Neutrophil (primary cell): Measurements from ENCODE around the gene ELMO2.

ENCODE experiments used
- H3K27ac ChIP-seq: fragments of 200-600 bp; sonication (generic); 2 replicates; pipeline ENCODE4 v1.5.1; 2016; ENCODE audit warnings: mild to moderate bottlenecking, moderate library complexity
- H3K27me3 ChIP-seq: fragments of 200-600 bp; sonication (generic); 2 replicates; pipeline ENCODE4 v1.6.0; 2016; ENCODE audit warnings: mild to moderate bottlenecking
- H3K36me3 ChIP-seq: fragments of 200-600 bp; sonication (generic); 2 replicates; pipeline ENCODE4 v1.5.1; 2017
- H3K4me1 ChIP-seq, 2 experiments: fragments of 200-600 bp in 1 of 2; sonication (generic) in 1 of 2; 1 replicate in 1 of 2; 2 replicates in 1 of 2; pipeline versions ENCODE4 v1.5.1 to v1.6.1; 2013 to 2016; ENCODE audit warnings: low read depth in 1 of 2, low read length in 1 of 2, mild to moderate bottlenecking in 1 of 2, moderate library complexity in 1 of 2; ENCODE audit not compliant: control insufficient read depth in 1 of 2, insufficient read depth in 1 of 2
- H3K4me3 ChIP-seq, 2 experiments: fragments of 200-600 bp in 1 of 2; sonication (generic) in 1 of 2; 1 replicate in 1 of 2; 2 replicates in 1 of 2; pipeline ENCODE4 v1.5.1; 2013 to 2016; ENCODE audit warnings: low read depth in 1 of 2, low read length in 1 of 2, mild to moderate bottlenecking in 1 of 2, moderate library complexity in 1 of 2
- H3K9me3 ChIP-seq: fragments of 200-600 bp; sonication (generic); 2 replicates; pipeline ENCODE4 v1.5.1; 2016
- TF ChIP-seq, protein P1 (sequence below): fragments of 200-600 bp; sonication (generic); IDR thresholded peaks from 2 replicates; pipeline ENCODE4 v1.5.1; 2016; ENCODE audit warnings: antibody characterized with exemption

The ELMO2 gene

GRCh38 chr20:46331611-46332361 lies 74.6 kb downstream of the ELMO2 start:
- Histone ChIP-seq H3K36me3 (no peaks in the 10 kb centered on the region), H3K9me3 (no peaks in the 10 kb centered on the region), H3K4me1 (no peaks in the 10 kb centered on the region), H3K27me3 (peaks cover 42% of the 10 kb centered on the region), H3K27ac (no peak overlapping the region), H3K4me3 (no peak overlapping the region)
- TF ChIP-seq, protein P1, sequence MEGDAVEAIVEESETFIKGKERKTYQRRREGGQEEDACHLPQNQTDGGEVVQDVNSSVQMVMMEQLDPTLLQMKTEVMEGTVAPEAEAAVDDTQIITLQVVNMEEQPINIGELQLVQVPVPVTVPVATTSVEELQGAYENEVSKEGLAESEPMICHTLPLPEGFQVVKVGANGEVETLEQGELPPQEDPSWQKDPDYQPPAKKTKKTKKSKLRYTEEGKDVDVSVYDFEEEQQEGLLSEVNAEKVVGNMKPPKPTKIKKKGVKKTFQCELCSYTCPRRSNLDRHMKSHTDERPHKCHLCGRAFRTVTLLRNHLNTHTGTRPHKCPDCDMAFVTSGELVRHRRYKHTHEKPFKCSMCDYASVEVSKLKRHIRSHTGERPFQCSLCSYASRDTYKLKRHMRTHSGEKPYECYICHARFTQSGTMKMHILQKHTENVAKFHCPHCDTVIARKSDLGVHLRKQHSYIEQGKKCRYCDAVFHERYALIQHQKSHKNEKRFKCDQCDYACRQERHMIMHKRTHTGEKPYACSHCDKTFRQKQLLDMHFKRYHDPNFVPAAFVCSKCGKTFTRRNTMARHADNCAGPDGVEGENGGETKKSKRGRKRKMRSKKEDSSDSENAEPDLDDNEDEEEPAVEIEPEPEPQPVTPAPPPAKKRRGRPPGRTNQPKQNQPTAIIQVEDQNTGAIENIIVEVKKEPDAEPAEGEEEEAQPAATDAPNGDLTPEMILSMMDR: no peak

DNA sequence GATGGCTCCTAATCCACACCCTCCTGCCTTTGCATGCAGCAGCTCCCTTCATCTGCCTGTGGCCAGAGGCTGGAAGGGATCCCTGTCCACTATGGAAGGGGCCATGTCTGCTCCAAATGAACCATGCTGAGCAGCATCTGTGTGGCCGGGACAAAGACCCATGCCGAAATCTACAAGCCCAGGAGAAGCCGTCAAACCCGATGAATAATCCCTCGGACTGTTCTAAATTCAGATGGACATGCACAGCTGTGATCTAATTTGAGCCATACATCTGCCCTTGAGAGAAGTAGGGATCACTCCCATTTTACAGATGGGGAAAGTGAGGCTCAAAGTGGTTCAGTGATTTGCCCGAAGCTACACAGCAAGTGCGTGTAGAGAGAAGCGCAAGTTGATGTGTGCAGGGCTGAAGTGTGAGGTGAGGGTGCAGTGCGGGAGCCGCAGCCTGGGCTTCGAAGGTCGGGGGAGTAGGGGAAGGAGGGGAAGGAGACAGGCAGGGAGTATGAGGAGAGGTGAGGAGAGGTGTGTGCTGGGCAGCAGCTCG lies 75.5 kb downstream of the ELMO2 start:
- Histone ChIP-seq H3K4me3 (no peak overlapping the region), H3K27me3 (peaks cover 45% of the 10 kb centered on the region), H3K9me3 (no peaks in the 10 kb centered on the region), H3K4me1 (no peaks in the 10 kb centered on the region), H3K36me3 (no peaks in the 10 kb centered on the region), H3K27ac (no peak overlapping the region)
- TF ChIP-seq, protein P1: no peak

DNA sequence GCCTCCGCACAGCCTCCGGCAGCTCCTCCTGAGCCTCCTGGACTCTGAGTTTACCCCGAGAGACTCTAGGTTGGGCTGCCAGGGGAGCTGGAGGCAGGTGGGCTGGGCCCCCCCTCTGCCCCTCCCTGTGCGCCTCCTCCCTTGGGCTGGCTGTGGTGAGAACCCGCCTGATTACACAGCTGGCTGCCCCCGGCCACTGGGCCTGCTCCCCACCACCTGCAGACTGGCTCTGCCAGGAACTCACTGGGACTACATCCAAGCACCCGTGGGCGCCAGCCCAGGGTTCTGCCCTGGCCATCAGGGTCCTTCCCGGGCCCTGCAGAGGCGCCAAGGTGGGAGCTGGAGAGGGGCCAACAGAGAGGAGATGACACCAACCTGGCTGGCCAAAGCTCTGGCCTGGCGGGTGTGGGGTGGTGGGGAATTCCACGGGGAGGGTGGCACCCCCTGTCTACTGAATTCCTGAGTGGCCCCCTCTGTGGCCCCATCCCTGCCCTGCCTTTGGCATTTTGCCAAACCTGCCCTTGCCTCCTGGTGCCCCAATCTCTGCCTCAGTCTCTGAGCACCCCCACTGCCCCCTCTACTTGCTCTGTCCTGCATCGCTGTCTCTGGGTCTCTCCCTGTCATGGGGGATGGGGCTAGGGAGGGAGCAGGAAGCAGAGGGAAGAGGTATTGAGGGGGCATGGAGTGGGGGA lies 76.2 kb downstream of the ELMO2 start:
- H3K4me1 ChIP-seq: no peaks in the 10 kb centered on the region
- H3K36me3 ChIP-seq: no peaks in the 10 kb centered on the region
- no peaks in the 10 kb centered on the region for H3K9me3 ChIP-seq
- peaks cover 44% of the 10 kb centered on the region for H3K27me3 ChIP-seq
- H3K27ac ChIP-seq: no peak overlapping the region
- no peak overlapping the region for H3K4me3 ChIP-seq
- TF ChIP-seq, protein P1: no peak

DNA sequence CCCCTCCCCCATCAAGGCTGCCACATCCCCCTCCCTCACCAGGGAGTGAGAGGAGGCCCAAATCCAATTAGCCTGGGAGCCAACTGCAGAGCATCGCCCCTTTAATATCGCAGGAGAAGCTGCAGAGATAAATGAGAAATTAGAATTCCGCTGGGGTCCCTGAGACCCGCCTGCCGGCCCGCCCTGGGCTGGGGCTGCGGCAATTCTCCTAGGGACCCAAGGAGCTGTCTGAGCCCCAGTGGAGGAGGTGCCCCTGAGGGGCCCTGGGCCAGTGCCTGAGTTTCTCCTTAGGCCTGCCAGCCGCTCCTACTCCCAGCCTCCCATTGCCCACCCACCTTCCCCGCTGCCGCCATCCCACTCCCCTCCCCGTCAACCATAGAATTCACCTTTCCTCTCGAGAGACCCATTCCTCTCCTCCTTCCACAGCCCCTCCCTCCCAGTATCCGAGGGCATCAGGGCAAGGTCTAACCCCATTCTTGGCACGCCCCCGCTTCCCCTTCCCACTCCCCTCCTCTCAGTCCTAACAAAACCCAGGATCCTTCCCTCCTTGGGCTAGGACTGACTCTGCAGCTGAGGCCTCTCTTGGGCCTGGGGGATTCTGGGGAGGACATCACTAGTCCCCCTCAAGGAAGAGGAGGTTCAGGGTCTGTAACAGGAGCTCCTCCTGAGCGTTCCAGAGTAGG lies 78.1 kb downstream of the ELMO2 start:
- TF ChIP-seq, protein P1: no peak
- no peaks in the 10 kb centered on the region for H3K36me3 ChIP-seq
- H3K9me3 ChIP-seq: no peaks in the 10 kb centered on the region
- H3K27ac ChIP-seq: no peak overlapping the region
- H3K4me3 ChIP-seq: no peak overlapping the region
- H3K27me3 ChIP-seq: peaks cover 43% of the 10 kb centered on the region
- no peaks in the 10 kb centered on the region for H3K4me1 ChIP-seq

DNA sequence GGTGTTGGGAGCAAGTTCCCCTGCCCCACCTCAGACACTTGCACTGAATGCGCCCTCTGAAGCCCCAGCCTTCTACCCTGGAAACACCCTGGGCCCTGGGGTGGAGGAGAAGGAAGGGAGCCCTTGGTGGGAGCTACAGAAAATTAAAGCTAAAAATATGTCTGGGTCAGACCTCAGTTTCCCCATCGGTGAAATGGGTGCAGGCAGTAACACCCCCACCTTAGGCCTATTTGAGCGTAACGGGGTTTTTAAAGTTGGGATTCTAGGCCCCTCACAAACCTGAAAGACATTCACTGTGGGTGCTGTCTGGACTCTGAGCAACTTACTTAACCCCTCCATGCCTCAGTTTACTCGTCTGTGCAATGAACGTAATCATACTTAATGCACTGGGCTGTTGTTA lies 78.9 kb downstream of the ELMO2 start:
- no peaks in the 10 kb centered on the region for H3K9me3 ChIP-seq

More for the DNA sequence above, 78.9 kb downstream of the ELMO2 start:
- peaks cover 43% of the 10 kb centered on the region for H3K27me3 ChIP-seq
- no peak overlapping the region for H3K27ac ChIP-seq
- no peaks in the 10 kb centered on the region for H3K4me1 ChIP-seq
- TF ChIP-seq, protein P1: no peak
- no peaks in the 10 kb centered on the region for H3K36me3 ChIP-seq
- no peak overlapping the region for H3K4me3 ChIP-seq
